Stimulated activated naive B cell treated with anti-CD40 and anti-IgM and Interleukin-4, amounts not matched to agents 10 μg/mL and 1 μg/mL and 100 μg/mL, for 72 hours (primary cell): ENCODE results near the gene RAB36.

Experiments used
- ATAC-seq, 2 donors: fragments of 150-1000 bp; cut with Tn5 transposase; replicated peaks; 2 replicates each; pipeline ENCODE4 v1.10.0; 2021; ENCODE audit warnings: moderate library complexity in 1 of 2
- DNase-seq: peaks from one replicate; pipeline ENCODE4 v3.0.0; 2021
- H3K27ac Mint-ChIP-seq: one replicate; pipeline ENCODE4 v1.8.0; 2022; ENCODE audit warnings: mild to moderate bottlenecking, mixed read lengths
- H3K27me3 Mint-ChIP-seq, 2 donors: one replicate each; pipeline ENCODE4 v1.8.0; 2022; ENCODE audit warnings: mixed read lengths in 2 of 2
- H3K36me3 Mint-ChIP-seq, 2 donors: one replicate each; pipeline ENCODE4 v1.8.0; 2022; ENCODE audit warnings: mixed read lengths in 2 of 2, mild to moderate bottlenecking in 1 of 2
- H3K4me1 Mint-ChIP-seq, 2 donors: one replicate each; pipeline ENCODE4 v1.8.0; 2022; ENCODE audit warnings: mixed read lengths in 2 of 2, mild to moderate bottlenecking in 1 of 2
- H3K4me3 Mint-ChIP-seq, 2 donors: one replicate each; pipeline ENCODE4 v1.8.0; 2022; ENCODE audit warnings: mild to moderate bottlenecking in 2 of 2, mixed read lengths in 2 of 2, moderate library complexity in 1 of 2
- H3K9me3 Mint-ChIP-seq, 2 donors: one replicate each; pipeline ENCODE4 v1.8.0; 2022; ENCODE audit warnings: mixed read lengths in 2 of 2, mild to moderate bottlenecking in 1 of 2

Gene RAB36

GRCh38 chr22:23180893-23181720 lies 35.8 kb downstream of the RAB36 start:
- ATAC-seq, result peak in 1 of 2 donors; percentile 1
- no peak for DNase-seq
- peaks cover 6 to 10% of the 10 kb centered on the region in 2 donors for H3K9me3 Mint-ChIP-seq
- peaks cover 18 to 31% of the 10 kb centered on the region in 2 donors for H3K36me3 Mint-ChIP-seq
- no peaks in the 10 kb centered on the region for H3K27me3 Mint-ChIP-seq
- H3K4me3 Mint-ChIP-seq, result peak overlapping the region; percentile 82 to 84
- peak overlapping the region; percentile 62 for H3K27ac Mint-ChIP-seq
- peaks cover 54 to 78% of the 10 kb centered on the region in 2 donors for H3K4me1 Mint-ChIP-seq

- no peak for DNase-seq
- Mint-ChIP-seq H3K36me3 (peaks cover 16 to 29% of the 10 kb centered on the region in 2 donors), H3K27ac (peak overlapping the region; percentile 86), H3K4me3 (peak overlapping the region; percentile 82 to 84), H3K27me3 (no peaks in the 10 kb centered on the region), H3K9me3 (peaks cover 0 to 5% of the 10 kb centered on the region in 2 donors), H3K4me1 (peaks cover 54 to 82% of the 10 kb centered on the region in 2 donors)
- no peak for ATAC-seq
Measured at GRCh38 chr22:23181721-23182308, 36.5 kb downstream of the RAB36 start.

GRCh38 chr22:23182309-23183060 lies 37.2 kb downstream of the RAB36 start:
- Mint-ChIP-seq H3K27me3 (no peaks in the 10 kb centered on the region), H3K27ac (peak overlapping the region; percentile 86), H3K4me3 (peak overlapping the region; percentile 82 to 84), H3K36me3 (peaks cover 15 to 24% of the 10 kb centered on the region in 2 donors), H3K9me3 (peaks cover 0 to 1% of the 10 kb centered on the region in 2 donors), H3K4me1 (peaks cover 50 to 82% of the 10 kb centered on the region in 2 donors)
- DNase-seq (peak; percentile 66), ATAC-seq (peak; percentile 61 to 70)

GRCh38 chr22:23183061-23183698 lies 37.9 kb downstream of the RAB36 start:
- ATAC-seq (no peak), DNase-seq (no peak)
- H3K36me3 Mint-ChIP-seq, result peaks cover 17 to 28% of the 10 kb centered on the region in 2 donors
- peak overlapping the region; percentile 52 for H3K27ac Mint-ChIP-seq
- no peaks in the 10 kb centered on the region for H3K27me3 Mint-ChIP-seq
- H3K9me3 Mint-ChIP-seq, result peaks cover 0 to 1% of the 10 kb centered on the region in 2 donors
- H3K4me1 Mint-ChIP-seq, result peaks cover 55 to 86% of the 10 kb centered on the region in 2 donors
- peak overlapping the region; percentile 82 to 84 for H3K4me3 Mint-ChIP-seq

- Mint-ChIP-seq H3K9me3 (peaks cover 0 to 1% of the 10 kb centered on the region in 2 donors), H3K27ac (no peak overlapping the region), H3K4me1 (peaks cover 45 to 79% of the 10 kb centered on the region in 2 donors), H3K36me3 (peaks cover 20 to 31% of the 10 kb centered on the region in 2 donors), H3K4me3 (peak overlapping the region in 1 of 2 donors; percentile 5), H3K27me3 (no peaks in the 10 kb centered on the region)
- DNase-seq, result no peak
- ATAC-seq, result no peak
Measured at GRCh38 chr22:23184100-23184763, 39.0 kb downstream of the RAB36 start.

GRCh38 chr22:23184764-23185113 lies 39.5 kb downstream of the RAB36 start:
- Mint-ChIP-seq H3K9me3 (peaks cover 0 to 1% of the 10 kb centered on the region in 2 donors), H3K4me1 (peaks cover 40 to 74% of the 10 kb centered on the region in 2 donors), H3K4me3 (no peak overlapping the region), H3K36me3 (peaks cover 20 to 34% of the 10 kb centered on the region in 2 donors), H3K27me3 (no peaks in the 10 kb centered on the region), H3K27ac (no peak overlapping the region)
- ATAC-seq (no peak), DNase-seq (no peak)

GRCh38 chr22:23187211-23187610 lies 41.9 kb downstream of the RAB36 start:
- DNase-seq, result no peak
- Mint-ChIP-seq H3K27me3 (no peaks in the 10 kb centered on the region), H3K4me1 (peaks cover 34 to 68% of the 10 kb centered on the region in 2 donors), H3K36me3 (peaks cover 18 to 36% of the 10 kb centered on the region in 2 donors), H3K27ac (no peak overlapping the region), H3K9me3 (peaks cover 0 to 1% of the 10 kb centered on the region in 2 donors), H3K4me3 (no peak overlapping the region)
- no peak for ATAC-seq

- H3K27ac Mint-ChIP-seq, result no peak overlapping the region
- no peak overlapping the region for H3K4me3 Mint-ChIP-seq
- no peaks in the 10 kb centered on the region for H3K27me3 Mint-ChIP-seq
- H3K4me1 Mint-ChIP-seq, result peaks cover 31 to 59% of the 10 kb centered on the region in 2 donors
- no peak for ATAC-seq
- peaks cover 0 to 1% of the 10 kb centered on the region in 2 donors for H3K9me3 Mint-ChIP-seq
- no peak for DNase-seq
- peaks cover 17 to 32% of the 10 kb centered on the region in 2 donors for H3K36me3 Mint-ChIP-seq
Measured at GRCh38 chr22:23187871-23188700, 42.8 kb downstream of the RAB36 start.

- Mint-ChIP-seq H3K27ac (no peak overlapping the region), H3K4me3 (no peak overlapping the region), H3K4me1 (peaks cover 18 to 41% of the 10 kb centered on the region in 2 donors), H3K9me3 (peaks cover 0 to 1% of the 10 kb centered on the region in 2 donors), H3K36me3 (peaks cover 17 to 23% of the 10 kb centered on the region in 2 donors), H3K27me3 (no peaks in the 10 kb centered on the region)
- ATAC-seq (no peak), DNase-seq (no peak)
Measured at GRCh38 chr22:23190526-23190925, 45.2 kb downstream of the RAB36 start.

GRCh38 chr22:23192133-23192532 lies 46.9 kb downstream of the RAB36 start:
- ATAC-seq, result no peak
- Mint-ChIP-seq H3K36me3 (peaks cover 5 to 15% of the 10 kb centered on the region in 2 donors), H3K4me1 (peaks cover 18 to 25% of the 10 kb centered on the region in 2 donors), H3K27me3 (no peaks in the 10 kb centered on the region), H3K4me3 (no peak overlapping the region), H3K9me3 (no peaks in the 10 kb centered on the region), H3K27ac (no peak overlapping the region)
- DNase-seq, result no peak

- H3K27me3 Mint-ChIP-seq, result no peaks in the 10 kb centered on the region
- no peak overlapping the region for H3K27ac Mint-ChIP-seq
Measured at GRCh38 chr22:23192558-23192957, 47.3 kb downstream of the RAB36 start.

GRCh38 chr22:23193196-23193827 lies 48.0 kb downstream of the RAB36 start:
- Mint-ChIP-seq H3K36me3 (peaks cover 3 to 13% of the 10 kb centered on the region in 2 donors), H3K4me3 (no peak overlapping the region), H3K27me3 (no peaks in the 10 kb centered on the region), H3K27ac (no peak overlapping the region), H3K4me1 (peaks cover 13 to 16% of the 10 kb centered on the region in 2 donors), H3K9me3 (no peaks in the 10 kb centered on the region)
- DNase-seq, result no peak
- no peak for ATAC-seq

More at GRCh38 chr22:23192558-23192957, 47.3 kb downstream of the RAB36 start:
- ATAC-seq, result no peak
- H3K4me1 Mint-ChIP-seq, result peaks cover 18 to 21% of the 10 kb centered on the region in 2 donors
- no peak for DNase-seq
- H3K4me3 Mint-ChIP-seq, result no peak overlapping the region
- peaks cover 5 to 15% of the 10 kb centered on the region in 2 donors for H3K36me3 Mint-ChIP-seq
- no peaks in the 10 kb centered on the region for H3K9me3 Mint-ChIP-seq
